ES-I3 (cell line): ENCODE results near the gene CENPC.
"Not testable (repeated sequence)": the region's sequence is repeated elsewhere in the genome, so short reads cannot be mapped to it uniquely, and the experiment has no call there.

Experiments used
- H3K36me3 ChIP-seq: 2 replicates; pipeline ENCODE4 v1.6.1; 2013; ENCODE audit warnings: mild to moderate bottlenecking, low read length, control low read depth, moderate library complexity; ENCODE audit not compliant: insufficient read depth
- H3K4me1 ChIP-seq: 2 replicates; pipeline ENCODE4 v1.6.1; 2013; ENCODE audit warnings: mild to moderate bottlenecking, control low read depth, low read length; ENCODE audit not compliant: insufficient read depth
- H3K9ac ChIP-seq: 2 replicates; pipeline ENCODE4 v1.6.1; 2013; ENCODE audit warnings: low read depth, mild to moderate bottlenecking, low read length, moderate library complexity
- H3K9me3 ChIP-seq: 2 replicates; pipeline ENCODE4 v1.6.1; 2013; ENCODE audit warnings: mild to moderate bottlenecking, low read length, moderate library complexity; ENCODE audit not compliant: control insufficient read depth, insufficient read depth

Gene CENPC

GRCh38 chr4:67568820-67569219 is 23.5 kb upstream of the CENPC start:
- no peaks in the 10 kb centered on the region for H3K36me3 ChIP-seq
- no peaks in the 10 kb centered on the region for H3K9me3 ChIP-seq
- H3K4me1 ChIP-seq: no peaks in the 10 kb centered on the region
- no peak overlapping the region for H3K9ac ChIP-seq

GRCh38 chr4:67566335-67566734 is 21.0 kb upstream of the CENPC start:
- H3K9ac ChIP-seq: no peak overlapping the region
- no peaks in the 10 kb centered on the region for H3K36me3 ChIP-seq
- H3K4me1 ChIP-seq: no peaks in the 10 kb centered on the region
- H3K9me3 ChIP-seq: no peaks in the 10 kb centered on the region

- no peaks in the 10 kb centered on the region for H3K4me1 ChIP-seq
- no peaks in the 10 kb centered on the region for H3K36me3 ChIP-seq
- H3K9ac ChIP-seq: no peak overlapping the region
- no peaks in the 10 kb centered on the region for H3K9me3 ChIP-seq
These were observed 20.0 kb upstream of the CENPC start for GRCh38 chr4:67565284-67565683.

- no peaks in the 10 kb centered on the region for H3K36me3 ChIP-seq
- no peak within 1 kb of the TSS for H3K9ac ChIP-seq
- H3K9me3 ChIP-seq: no peaks in the 10 kb centered on the region
- H3K4me1 ChIP-seq: no peaks in the 10 kb centered on the region
These were observed 13.2 kb upstream of the CENPC start, which contains the start of gene STAP1 for GRCh38 chr4:67558493-67558892. STAP1 (plus strand) TSS chr4:67558727; CDS start chr4:67558810, 83 bp downstream.

GRCh38 chr4:67556436-67556835 is 11.1 kb upstream of the CENPC start:
- Histone ChIP-seq H3K9ac (no peak overlapping the region), H3K9me3 (no peaks in the 10 kb centered on the region), H3K36me3 (no peaks in the 10 kb centered on the region), H3K4me1 (no peaks in the 10 kb centered on the region)

- H3K9ac ChIP-seq: no peak overlapping the region
- H3K9me3 ChIP-seq: no peaks in the 10 kb centered on the region
- H3K4me1 ChIP-seq: no peaks in the 10 kb centered on the region
- H3K36me3 ChIP-seq: no peaks in the 10 kb centered on the region
These were observed 10.1 kb upstream of the CENPC start for GRCh38 chr4:67555447-67555846.

- Histone ChIP-seq H3K4me1 (no peaks in the 10 kb centered on the region), H3K9ac (no peak overlapping the region), H3K9me3 (no peaks in the 10 kb centered on the region)
These were observed 8.8 kb upstream of the CENPC start for GRCh38 chr4:67554096-67554495.

GRCh38 chr4:67552146-67552792 is 7.0 kb upstream of the CENPC start:
- not testable (repeated sequence) for H3K9ac ChIP-seq

More at GRCh38 chr4:67554096-67554495, 8.8 kb upstream of the CENPC start:
- H3K36me3 ChIP-seq: no peaks in the 10 kb centered on the region

GRCh38 chr4:67550857-67551256 is 5.6 kb upstream of the CENPC start:
- no peak overlapping the region for H3K9ac ChIP-seq
- H3K9me3 ChIP-seq: no peaks in the 10 kb centered on the region
- no peaks in the 10 kb centered on the region for H3K4me1 ChIP-seq
- no peaks in the 10 kb centered on the region for H3K36me3 ChIP-seq

More at GRCh38 chr4:67552146-67552792, 7.0 kb upstream of the CENPC start:
- H3K9me3 ChIP-seq, H3K36me3 ChIP-seq, H3K4me1 ChIP-seq: not testable (repeated sequence)

- H3K36me3 ChIP-seq: no peaks in the 10 kb centered on the region
- no peaks in the 10 kb centered on the region for H3K4me1 ChIP-seq
- no peak overlapping the region for H3K9ac ChIP-seq
- no peaks in the 10 kb centered on the region for H3K9me3 ChIP-seq
These were observed 5.1 kb upstream of the CENPC start for GRCh38 chr4:67550451-67550850.

GRCh38 chr4:67549123-67549522 is 3.8 kb upstream of the CENPC start:
- Histone ChIP-seq H3K9me3 (no peaks in the 10 kb centered on the region), H3K36me3 (no peaks in the 10 kb centered on the region), H3K9ac (no peak overlapping the region), H3K4me1 (peaks cover 2% of the 10 kb centered on the region; the same call in 1 of the 2 replicates)

- Histone ChIP-seq H3K9ac (no peak overlapping the region), H3K9me3 (no peaks in the 10 kb centered on the region), H3K4me1 (peaks cover 4% of the 10 kb centered on the region; the same call in 1 of the 2 replicates)
These were observed 1.7 kb upstream of the CENPC start for GRCh38 chr4:67546971-67547370.

GRCh38 chr4:67546004-67546356 is 677 bp upstream of the CENPC start:
- peaks cover 4% of the 10 kb centered on the region; the same call in 1 of the 2 replicates for H3K4me1 ChIP-seq
- peak overlapping the region; percentile 73 for H3K9ac ChIP-seq
- H3K36me3 ChIP-seq: no peaks in the 10 kb centered on the region

More at GRCh38 chr4:67546971-67547370, 1.7 kb upstream of the CENPC start:
- no peaks in the 10 kb centered on the region for H3K36me3 ChIP-seq

GRCh38 chr4:67542076-67542475 is 3.2 kb downstream of the CENPC start:
- Histone ChIP-seq H3K4me1 (peaks cover 4% of the 10 kb centered on the region; the same call in 1 of the 2 replicates), H3K9ac (no peak overlapping the region), H3K9me3 (no peaks in the 10 kb centered on the region), H3K36me3 (peaks cover 5% of the 10 kb centered on the region; the same call in 1 of the 2 replicates)

More at GRCh38 chr4:67546004-67546356, 677 bp upstream of the CENPC start:
- H3K9me3 ChIP-seq: no peaks in the 10 kb centered on the region

GRCh38 chr4:67539830-67540229 is 5.5 kb downstream of the CENPC start:
- peaks cover 5% of the 10 kb centered on the region; the same call in 1 of the 2 replicates for H3K36me3 ChIP-seq
- H3K9ac ChIP-seq: no peak overlapping the region
- peaks cover 4% of the 10 kb centered on the region; the same call in 1 of the 2 replicates for H3K4me1 ChIP-seq
- no peaks in the 10 kb centered on the region for H3K9me3 ChIP-seq
